MM.1S (cell line): ENCODE results near the gene OASL.

Source experiments
- EZH2 ChIP-seq: fragments of 300-600 bp; sonication (generic); optimal IDR thresholded peaks from 2 replicates; pipeline ENCODE3; 2017; ENCODE audit warnings: low read depth, mild to moderate bottlenecking, antibody characterized with exemption, low read length, mixed read lengths
- EZH2phosphoT487 ChIP-seq: fragments of 300-600 bp; sonication (generic); IDR thresholded peaks from 2 replicates; pipeline ENCODE4 v1.6.1; 2018; ENCODE audit warnings: antibody characterized with exemption, low read length
- TF ChIP-seq, protein P1 (sequence below): fragments of 300-600 bp; sonication (generic); IDR thresholded peaks from 2 replicates; pipeline ENCODE4 v1.5.1; 2016; ENCODE audit warnings: antibody characterized with exemption, low read length, mixed read lengths

DNA sequence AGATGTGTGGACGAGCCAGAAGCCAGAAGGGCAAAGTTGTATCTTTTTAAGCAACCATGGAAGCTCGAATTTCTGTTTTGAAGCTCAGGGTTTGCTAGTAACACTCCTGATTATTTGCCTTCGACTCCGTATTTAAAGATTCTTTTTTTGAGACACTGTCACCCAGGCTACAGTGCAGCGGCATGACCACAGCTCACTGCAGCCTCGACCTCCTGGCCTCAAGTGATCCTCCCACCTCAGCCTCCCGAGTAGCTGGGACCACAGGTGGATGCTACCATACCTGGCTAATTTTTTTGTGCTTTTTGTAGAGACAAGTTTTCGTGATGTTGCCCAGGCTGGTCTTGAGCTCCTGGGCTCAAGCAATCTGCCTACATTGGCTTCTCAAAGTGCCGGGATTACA, 18.7 kb upstream of the OASL start:
- TF ChIP-seq, protein P1, sequence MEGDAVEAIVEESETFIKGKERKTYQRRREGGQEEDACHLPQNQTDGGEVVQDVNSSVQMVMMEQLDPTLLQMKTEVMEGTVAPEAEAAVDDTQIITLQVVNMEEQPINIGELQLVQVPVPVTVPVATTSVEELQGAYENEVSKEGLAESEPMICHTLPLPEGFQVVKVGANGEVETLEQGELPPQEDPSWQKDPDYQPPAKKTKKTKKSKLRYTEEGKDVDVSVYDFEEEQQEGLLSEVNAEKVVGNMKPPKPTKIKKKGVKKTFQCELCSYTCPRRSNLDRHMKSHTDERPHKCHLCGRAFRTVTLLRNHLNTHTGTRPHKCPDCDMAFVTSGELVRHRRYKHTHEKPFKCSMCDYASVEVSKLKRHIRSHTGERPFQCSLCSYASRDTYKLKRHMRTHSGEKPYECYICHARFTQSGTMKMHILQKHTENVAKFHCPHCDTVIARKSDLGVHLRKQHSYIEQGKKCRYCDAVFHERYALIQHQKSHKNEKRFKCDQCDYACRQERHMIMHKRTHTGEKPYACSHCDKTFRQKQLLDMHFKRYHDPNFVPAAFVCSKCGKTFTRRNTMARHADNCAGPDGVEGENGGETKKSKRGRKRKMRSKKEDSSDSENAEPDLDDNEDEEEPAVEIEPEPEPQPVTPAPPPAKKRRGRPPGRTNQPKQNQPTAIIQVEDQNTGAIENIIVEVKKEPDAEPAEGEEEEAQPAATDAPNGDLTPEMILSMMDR, result no peak
- TF ChIP-seq EZH2 (no peak), EZH2phosphoT487 (no peak)
